Occipital lobe (tissue), 2 donors: ENCODE measurements around the gene TNS1. TPM values are rescaled to one million over a fixed set of nuclear protein-coding genes. Genes with fewer than 3 reads are reported as not detected.
A peak's percentile ranks its signal among the peaks of the same experiment; 100 is the strongest.

ENCODE experiments used
- DNase-seq: peaks from one replicate; lab custom pipeline; 2025; lab: John Stamatoyannopoulos, UW
- total RNA-seq: library from RNA; depleted of rRNA; stranded (reverse); fragments of >200 nt; gene quantifications from one replicate; pipeline ENCODE4 v1.2.3, GENCODE V29; 2014

The TNS1 gene
- total RNA-seq, 1 donor from 2014 or later, result 3.1 TPM

DNA sequence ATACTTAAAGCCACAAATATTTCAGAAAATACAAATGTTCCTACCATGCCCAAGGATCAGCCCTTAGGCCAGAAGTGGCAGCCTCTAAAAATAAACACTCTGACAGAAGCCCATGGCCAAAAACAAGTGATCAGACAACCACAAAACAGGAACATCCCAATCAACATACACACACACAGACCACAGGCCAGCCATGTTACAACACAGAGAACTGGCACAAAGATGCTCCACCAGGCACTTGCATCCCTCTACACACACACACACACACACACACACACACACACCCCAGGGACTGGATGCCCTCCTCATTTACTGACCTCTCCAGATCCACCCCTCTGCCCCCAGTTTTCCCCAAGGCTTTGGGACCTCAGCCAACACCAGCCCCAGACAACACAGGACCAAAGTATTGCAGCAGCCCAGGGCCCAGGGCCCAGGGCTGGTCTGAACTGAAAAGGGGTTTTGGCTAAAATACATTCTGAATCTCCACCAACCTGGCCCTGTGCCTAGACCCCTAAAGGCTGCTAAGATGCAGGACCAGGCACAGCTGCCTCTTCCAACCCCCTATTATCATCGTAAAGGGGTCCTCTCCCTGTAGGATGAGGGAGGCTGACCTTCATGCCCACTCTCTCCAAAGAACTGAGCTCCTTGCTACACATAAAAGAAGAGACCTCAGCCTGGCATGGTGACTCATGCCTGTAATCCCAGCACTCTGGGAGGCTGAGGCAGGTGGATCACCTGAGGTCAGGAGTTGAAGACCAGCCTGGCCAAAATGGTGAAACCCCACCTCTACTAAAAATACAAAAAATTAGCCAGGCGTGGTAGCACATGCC lies 151.4 kb downstream of the TNS1 start:
- DNase-seq, result no peak

DNA sequence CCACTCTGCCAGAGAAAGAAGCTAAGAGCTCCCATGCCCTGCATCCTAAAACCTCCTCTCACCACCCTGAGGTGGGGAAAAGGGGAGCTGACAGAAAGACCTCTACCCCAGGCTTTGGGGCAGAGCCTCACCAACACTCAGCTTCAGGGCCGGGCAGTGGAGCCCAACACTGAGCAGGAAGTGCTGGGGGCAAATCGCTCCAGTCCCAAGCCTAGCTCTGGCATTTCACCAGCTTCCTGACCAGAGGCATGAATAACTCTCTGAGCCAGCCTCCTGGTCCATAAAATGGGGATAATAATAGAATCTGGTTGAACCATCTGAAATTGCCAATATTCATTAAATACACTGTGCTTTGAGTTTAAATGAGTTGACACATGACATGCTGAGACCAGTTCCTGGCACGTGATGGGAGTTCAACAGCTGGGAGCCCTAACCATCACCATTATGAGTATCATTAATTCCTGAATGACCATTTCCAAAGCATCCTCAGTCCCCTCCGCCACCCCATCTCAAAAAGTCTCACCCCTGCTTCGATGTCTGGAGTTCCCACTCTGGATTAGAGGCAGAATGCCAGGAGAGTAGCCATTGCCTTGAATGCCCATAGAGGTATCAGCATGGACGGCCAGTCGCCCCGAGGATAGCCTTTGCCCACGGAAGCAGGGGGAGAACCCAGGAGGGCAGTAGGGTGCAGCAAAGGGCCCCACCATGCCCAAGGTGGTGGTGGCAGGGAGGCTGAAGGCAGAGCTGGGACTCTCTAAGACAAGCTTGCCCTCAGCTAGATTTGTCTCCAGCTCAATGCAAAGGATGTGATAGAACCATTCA lies 153.4 kb downstream of the TNS1 start:
- no peak for DNase-seq

DNA sequence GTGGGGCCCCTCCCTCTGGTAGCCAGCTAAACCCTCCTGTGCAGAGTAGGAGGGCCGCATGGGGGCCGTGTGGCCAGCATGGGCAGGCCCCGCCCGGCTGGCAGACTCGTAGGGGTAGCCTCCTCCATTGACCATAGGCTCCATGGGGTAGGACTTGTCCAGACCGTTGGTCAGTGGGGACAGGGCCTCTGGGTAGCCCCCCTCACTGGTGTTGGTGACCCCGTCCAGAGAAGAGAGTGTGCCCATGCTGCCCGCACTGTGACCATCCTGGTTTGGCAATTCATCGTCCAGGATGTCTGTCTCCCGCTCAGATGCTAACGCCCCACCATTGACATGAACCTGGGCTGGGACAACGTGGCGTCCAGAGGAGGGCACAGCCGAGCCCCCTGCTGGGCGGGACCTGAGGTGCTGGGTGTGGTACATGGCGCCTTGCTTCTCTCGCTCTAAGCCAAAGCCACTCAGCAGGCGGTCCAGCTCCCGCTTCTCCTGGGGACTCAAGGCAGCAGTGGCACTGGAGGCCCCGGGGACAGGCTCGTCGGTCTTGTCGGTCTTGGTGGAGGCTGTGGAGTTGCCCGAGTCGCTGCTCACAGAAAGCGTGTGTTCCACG lies 154.3 kb downstream of the TNS1 start:
- no peak for DNase-seq

DNA sequence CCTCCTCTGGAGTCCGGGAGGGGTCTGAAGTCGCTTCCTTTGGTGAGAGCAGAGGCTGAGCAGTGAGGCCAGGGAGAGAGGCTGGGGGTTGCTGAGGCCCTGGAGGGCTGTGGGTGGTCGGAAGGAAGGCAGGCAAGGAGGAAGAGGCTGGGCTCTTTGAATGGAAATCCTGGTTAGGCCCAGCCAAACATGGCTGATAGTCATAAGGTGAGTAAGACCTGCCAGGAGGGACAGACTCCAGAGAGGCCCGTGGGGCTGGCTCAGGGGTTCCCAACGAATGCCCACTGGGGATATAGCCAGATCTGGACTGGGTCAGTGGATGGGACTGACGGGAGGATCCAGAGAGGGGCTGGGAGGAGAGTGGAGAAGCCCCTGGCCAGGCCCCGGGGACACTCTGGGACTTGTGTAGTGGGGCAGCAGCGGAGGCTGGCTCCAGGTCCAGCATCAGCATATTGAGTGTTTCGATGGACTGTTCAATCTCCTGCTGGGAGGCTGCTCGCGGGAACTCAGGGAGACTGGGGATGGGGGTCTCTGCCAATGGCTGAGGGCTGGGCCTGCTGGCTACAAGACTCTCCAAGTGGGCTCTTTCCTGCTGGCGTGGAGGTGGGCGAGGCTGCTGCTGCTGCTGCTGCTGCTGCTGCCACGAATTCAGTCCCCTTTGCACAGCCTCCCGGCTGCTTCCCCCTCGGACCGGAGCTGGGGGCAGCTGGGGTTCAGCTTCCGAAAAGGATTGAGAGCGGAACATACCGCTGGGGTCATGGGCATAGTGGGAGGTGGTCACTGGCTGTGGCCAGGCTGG lies 155.0 kb downstream of the TNS1 start:
- no peak for DNase-seq

DNA sequence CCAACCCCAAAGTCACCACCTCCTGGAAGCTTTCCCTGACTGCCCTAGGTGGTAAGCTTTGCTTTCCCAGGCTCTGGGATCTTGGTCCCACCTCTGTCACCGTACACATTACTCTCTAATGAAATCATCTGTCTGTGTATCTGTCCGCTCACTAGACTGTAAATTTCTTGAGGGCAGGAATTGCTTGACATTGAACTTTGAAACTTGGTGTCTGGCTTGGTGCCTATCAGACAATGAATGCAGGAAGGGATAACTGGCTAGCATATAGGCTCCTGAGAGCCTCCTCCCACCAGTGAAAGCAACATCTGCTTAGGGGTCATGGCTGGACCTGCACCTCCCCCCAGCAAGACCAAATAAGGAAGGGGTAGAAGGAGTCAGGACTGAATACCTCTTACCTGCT lies 155.7 kb downstream of the TNS1 start:
- DNase-seq, result no peak

DNA sequence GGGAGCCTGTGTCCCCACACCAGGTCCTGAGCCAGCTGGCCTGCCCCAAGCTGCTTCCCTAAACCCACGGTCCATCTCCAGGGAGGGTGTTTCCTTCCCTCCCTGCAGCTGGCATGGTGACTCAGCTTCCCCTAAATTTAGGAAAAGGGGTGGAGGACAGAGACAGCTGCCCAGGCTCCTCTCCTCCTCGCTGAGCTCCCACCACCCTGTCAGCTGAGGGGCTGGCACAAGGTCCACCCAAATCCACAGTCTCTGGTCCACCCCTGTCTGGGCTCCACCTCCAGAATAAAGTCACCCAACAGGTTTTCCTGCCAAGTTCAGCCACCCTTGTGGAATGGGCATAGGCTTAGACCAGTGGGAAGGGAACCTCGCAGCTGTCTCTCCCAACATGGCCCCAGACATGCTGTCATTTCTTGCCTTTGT lies 156.5 kb downstream of the TNS1 start:
- no peak for DNase-seq

DNA sequence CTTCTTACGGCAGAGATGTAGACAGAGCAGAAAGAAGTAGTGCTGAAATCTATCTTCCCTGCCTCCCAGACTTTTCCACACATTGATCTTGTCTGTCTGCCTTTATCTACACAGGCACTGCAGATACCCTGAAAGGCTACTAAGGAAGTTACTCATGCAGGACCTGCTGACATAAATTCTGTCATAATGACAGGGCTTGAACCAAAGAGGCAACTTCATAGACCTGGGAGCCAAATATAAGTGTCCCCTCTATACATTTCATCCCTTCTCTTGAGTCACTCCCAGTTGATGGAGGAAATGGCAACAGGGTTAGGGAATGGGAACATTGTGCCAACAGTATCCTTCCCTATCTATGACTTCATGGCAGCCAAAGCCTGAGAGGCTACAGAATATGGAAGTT lies 157.5 kb downstream of the TNS1 start:
- no peak for DNase-seq

DNA sequence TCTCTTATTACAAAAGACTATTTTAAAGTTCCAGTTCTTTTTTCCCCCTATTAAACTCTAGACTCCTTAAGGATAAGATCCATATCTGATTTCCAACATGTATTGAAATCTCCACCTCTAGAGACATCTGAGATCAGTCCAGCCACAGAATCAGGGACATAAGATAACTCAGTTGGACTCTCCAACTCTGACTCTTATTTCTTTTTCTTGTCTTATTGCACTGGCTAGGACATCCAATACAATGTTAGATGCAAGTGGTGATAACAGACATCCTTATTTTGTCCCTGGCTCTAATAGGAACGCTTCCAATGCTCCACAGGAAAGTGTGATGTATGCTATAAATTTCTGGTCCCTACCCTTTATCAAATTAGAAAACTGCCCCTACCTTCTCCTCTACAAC lies 158.1 kb downstream of the TNS1 start:
- no peak for DNase-seq

DNA sequence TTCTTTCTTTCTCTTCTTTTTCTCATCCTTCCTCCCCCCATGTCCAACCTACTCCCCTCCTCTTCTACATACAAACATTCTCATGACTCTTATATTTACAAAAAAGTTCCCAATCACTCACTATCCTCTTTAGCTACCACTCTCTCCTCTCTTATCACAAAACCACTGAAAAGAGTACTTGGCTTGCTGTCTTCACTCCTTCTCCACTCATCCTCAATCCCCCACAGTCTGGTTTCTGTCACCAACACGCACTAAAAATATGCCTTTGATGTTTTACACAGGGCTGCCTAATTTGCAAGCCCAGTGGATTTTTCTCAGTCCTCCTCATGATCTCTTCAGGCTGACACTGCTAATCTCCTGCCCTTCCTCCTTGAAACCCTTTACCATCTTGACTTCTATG lies 159.5 kb downstream of the TNS1 start:
- DNase-seq, result no peak

DNA sequence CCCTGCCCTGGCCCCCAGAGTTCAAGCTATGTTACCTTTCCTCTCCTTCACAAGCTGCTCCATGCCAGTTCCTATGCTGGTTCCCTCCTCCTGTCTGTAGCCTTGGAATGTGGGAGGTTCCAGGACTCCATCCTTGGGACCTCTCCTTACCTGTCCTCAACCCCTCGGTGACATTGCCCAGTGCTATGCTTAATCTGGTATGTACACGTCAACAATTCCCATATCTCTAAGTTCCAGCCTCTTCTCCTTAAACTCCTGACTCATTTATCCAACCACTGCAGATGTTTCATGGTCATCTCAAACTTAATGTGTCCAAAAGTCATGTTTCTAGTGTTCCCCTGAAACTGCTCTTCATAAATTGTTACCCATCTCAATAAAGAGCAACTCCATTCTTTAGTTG lies 160.8 kb downstream of the TNS1 start:
- DNase-seq, result no peak

DNA sequence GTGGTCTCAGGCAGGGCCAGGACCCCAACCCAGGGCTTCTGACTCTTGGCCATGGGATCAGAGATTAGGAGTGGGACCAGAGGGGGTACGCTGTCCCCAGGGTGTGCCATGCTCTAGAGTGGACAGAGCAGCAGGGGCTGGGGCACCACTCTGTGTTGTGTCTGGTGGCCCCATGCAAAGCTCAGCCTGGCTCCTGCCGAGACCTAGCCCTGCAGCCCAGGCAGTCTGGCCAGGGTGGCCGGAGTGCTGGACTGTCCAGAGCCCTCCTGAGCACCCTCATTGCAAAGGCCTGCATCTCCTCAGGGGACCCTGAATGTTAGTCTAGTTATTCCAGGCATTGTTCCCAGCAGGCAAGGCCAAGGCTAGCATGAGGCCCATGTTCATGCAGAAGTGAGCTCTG lies 162.3 kb downstream of the TNS1 start:
- DNase-seq, result no peak

DNA sequence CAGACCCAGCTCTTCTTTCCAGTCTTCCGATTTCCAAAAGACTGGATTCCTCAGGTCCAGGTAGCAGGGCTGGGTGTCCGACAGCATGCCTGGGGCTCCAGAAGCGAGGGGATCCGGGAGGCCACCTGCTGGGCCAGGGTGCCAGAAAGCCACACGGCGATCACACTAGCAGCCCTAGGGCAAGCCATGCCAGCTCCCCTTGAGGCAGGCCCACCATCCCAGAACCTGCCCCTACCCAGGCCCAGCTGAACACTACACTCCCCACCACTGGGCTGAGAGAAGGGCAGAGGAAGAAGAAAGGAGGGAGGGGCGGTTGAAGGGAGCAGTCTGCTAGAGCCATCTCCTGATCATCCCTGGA lies 163.1 kb downstream of the TNS1 start:
- no peak for DNase-seq

DNA sequence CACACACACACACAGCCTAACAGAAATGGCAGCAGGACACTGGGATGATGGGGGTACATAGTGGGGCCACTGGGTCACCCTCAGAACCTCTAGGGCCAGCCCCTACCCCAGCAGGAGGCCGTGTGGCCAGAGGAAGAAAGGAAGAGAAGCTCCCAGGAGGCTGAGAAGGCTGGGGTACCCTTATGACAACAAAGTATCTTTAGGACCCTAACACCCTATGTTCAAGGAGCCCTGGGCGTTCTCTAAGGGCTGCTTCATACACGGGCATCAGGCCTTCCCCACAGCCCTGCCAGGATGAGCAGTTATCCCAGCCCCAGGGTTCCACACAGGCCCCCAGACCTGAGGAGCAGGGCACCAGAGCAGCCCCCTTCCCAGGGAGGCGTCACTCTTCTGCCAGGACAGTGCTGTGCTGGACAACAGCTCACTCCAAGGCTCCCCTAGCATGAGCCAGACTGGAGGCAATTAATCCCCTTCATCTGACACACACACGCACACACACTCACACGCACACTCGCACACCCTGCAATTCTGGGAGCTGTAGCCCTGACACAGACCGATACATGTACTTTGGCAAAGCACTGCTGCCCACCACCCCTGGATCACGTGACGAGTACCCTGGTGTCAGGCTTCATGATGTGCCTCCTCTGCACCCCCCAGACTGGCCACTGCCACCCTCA lies 163.6 kb downstream of the TNS1 start:
- DNase-seq, result no peak

DNA sequence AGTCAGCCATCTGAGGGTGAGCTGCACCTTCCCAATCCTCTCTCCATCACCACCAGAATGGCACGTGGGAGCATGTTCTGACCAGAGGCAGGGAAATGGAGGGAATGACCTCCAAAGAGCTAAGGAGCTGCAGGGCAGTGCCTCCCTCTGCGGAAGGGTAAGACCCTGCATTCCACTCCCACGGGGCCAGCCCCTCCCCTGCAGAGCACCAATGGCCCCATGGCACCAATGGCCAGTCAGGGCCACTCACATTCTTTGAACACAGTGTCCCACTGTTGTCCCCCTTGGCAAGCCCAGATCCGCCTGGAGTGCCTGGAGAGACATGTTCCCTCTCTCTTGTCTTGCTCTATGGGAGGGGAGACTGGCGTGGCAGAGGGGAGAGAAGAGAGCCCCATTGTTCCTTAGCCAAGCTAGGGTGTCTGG lies 164.4 kb downstream of the TNS1 start:
- peak; percentile 63 for DNase-seq

DNA sequence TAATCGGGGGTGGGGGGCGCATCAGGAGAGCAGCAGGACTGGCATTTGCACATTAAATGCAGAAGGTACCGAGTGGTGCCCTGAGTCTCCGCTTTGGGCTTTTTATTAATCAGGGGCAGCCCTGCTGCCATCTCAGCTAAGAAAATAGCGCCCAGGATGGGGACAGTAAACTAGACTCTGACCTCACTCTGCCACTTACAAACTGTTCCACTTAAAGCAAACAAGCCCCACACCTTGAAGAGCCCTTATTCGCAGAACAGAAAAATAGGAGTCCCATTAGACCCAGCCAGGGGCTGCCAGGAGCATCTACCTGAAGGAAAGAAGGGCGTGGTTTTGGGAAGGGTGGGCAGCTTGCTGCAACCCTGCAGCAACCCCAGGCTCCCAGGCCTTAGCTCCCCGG lies 165.3 kb downstream of the TNS1 start:
- DNase-seq, result no peak

DNA sequence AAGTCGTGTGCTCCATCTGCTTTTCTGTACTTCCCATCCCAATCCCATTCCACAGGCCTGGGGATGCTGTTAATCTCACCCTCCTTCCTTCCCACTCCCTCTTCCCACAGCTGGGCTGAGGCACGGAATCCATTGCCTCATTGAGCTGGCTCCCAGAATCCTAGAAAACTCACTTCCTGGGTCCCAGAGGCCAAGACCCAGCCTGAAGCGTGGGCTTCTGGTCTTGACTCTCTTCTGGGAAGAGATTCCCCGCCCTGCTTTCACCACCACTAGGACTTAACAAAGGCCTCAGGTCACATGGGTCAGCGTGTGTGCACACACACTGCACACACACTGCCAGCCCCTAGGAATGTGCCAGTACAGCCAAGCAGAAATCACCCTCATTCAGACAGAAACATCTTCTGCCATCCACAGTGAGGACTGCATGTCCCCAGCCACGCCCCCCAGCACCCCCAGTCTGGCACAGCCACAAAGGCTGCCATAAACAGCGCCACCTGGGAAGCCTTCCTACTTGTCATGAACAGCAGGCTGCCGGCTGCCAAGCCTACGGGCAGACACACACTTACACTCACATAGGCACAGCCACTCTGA lies 165.8 kb downstream of the TNS1 start:
- peak; percentile 58 for DNase-seq

DNA sequence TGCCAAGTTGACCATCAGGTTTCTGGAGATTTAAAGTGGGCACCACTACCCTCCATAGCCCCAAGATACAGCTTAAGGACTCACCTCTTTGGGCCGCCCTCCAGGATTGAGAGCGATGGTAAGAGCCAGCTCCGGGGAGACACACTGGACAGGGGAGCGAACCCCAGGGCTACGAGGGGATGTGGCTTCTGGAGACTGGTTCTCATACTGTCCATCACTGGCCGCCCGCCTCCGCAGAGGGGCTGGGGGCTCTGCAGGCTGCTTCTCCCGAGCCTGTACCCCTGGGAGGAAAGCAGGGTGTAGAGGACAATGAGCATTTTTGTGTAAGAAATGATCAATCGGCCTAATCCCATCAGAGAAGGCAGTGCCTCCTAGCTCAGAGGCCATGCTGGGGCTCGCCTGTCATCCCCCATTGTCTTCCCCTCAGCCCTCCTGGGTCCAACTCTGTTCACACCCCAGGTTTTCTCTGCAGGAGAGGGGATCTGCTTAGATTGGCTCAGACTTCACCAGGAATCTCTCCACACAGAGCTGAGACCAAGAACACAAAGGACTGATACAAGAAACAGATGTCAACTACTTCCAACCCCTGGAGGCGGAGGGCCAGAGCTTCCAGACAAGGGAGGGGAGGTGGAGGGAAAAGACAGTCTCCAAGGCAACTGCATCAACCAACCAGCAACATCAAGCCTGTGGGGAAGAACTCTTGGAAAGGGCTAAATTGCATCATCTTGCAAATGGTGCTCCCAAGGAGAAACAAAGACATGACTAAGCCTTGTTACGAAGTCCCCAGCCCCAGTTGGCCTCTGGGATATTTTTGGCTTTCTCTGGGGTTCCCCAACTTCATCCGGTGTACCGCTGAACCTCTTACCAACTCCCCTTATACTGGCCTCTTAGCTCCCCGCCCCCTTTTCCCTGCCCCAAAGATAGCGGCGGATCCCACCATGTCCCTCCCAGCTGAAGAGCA lies 166.6 kb downstream of the TNS1 start:
- DNase-seq, result no peak

DNA sequence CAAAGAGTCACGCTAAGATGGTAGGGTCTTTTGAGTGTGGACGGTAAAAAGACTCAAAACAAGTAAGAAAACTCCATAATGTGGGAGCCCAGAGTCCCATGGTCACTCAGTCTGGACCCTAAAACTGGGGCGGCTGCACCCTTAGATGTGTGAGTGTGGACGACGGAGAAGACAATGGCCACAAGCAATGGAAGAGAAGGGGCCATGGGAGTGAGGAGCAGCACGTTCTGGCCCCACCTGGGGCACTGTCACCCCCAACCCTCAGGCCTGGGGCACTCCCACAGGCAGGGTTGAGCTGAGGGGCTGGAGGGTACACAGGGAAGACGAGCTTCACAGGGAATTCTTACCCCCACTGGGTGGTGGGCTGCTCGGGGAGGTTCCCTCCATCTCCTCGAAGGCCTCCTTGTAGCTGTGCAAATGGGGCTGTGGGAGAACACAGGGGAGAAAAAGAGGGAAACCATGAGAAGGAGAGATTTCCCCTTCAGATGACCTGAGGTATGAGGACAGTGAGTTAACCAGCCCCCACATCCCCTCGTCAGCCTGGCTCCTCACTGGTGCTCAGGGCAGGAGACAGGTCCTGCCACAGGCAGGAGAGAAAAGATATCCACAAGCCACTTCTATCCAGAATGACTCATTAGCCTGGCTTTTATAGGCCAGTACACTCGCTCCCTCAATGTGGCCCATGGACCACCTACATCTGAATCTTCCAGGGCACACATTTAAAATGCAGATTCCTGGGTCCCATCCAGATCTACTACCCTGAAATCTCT lies 167.9 kb downstream of the TNS1 start:
- no peak for DNase-seq
